HepG2 (cell line): ENCODE data around the gene RIMBP3C. TPM values are rescaled to one million over a fixed set of nuclear protein-coding genes. Genes with fewer than 3 reads are reported as not detected.
"Not testable (repeated sequence)": the region's sequence is repeated elsewhere in the genome, so short reads cannot be mapped to it uniquely, and the experiment has no call there.

Experiments used
- ATAC-seq: fragments of 200-7000 bp; cut with Tn5 transposase; 3 replicates; pipeline ENCODE4 v1.9.1; 2020; ENCODE audit warnings: mild to moderate bottlenecking, moderate library complexity
- BruUV-seq: library from RNA; stranded (reverse); fragments of 400-500 nt; replicated peaks from 2 replicates; lab custom pipeline; 2021; lab: Mats Ljungman, UMichigan
- CTCF ChIA-PET: fragments of 300-600 bp; formaldehyde crosslinking; extraction: SDS; loops from one replicate; lab custom pipeline; 2021; ENCODE audit warnings: low total read pairs, inconsistent platforms, low intra/inter-chr PET ratio; lab: Yijun Ruan, JAX
- POLR2A ChIA-PET: fragments of 350-600 bp; sonication (Branson Sonifier 250); formaldehyde crosslinking; loops from one replicate; lab custom pipeline; 2020; ENCODE audit warnings: antibody characterized with exemption, inconsistent platforms; lab: Yijun Ruan, JAX
- DNase-seq: peaks from one replicate; pipeline ENCODE4 v3.0.0-alpha.2; 2015; ENCODE audit warnings: low spot score
- FAIRE-seq: peaks from 3 replicates; lab custom pipeline; 2011; peaks lifted over from hg19 to GRCh38; lab: Jason Lieb, UNC
- H2AFZ ChIP-seq: one replicate; pipeline ENCODE4 v1.6.1; 2011; ENCODE audit warnings: low read length, inconsistent platforms
- H3K27ac ChIP-seq: fragments of 300-600 bp; 3 replicates; pipeline ENCODE4 v1.8.0; 2011; ENCODE audit warnings: mixed run types, mild to moderate bottlenecking, mixed read lengths, low read length, inconsistent platforms; ENCODE audit not compliant: insufficient read depth; ENCODE audit errors: extremely low read length
- H3K27me3 ChIP-seq, 2 experiments: fragments of 200-600 bp in 1 of 2; 2 replicates in 1 of 2; 3 replicates in 1 of 2; pipeline versions ENCODE4 v1.6.0 to v1.8.0; 2011; ENCODE audit warnings: low read length in 2 of 2, mild to moderate bottlenecking in 2 of 2, moderate library complexity in 2 of 2, inconsistent platforms in 1 of 2; ENCODE audit not compliant: insufficient read depth in 2 of 2, control insufficient read depth in 1 of 2
- H3K36me3 ChIP-seq, 2 experiments: fragments of 200-600 bp in 1 of 2; replicated peaks in 1 of 2; 2 replicates in 1 of 2; 3 replicates in 1 of 2; pipeline versions ENCODE4 v1.5.1 to v1.8.0; 2011; ENCODE audit warnings: low read length in 2 of 2, inconsistent platforms in 1 of 2; ENCODE audit not compliant: insufficient read depth in 2 of 2, control insufficient read depth in 1 of 2
- H3K4me1 ChIP-seq: 2 replicates; pipeline ENCODE4 v1.5.1; 2012; ENCODE audit warnings: low read length, inconsistent platforms; ENCODE audit not compliant: insufficient read depth
- H3K4me2 ChIP-seq: 2 replicates; pipeline ENCODE4 v1.6.0; 2011; ENCODE audit warnings: low read depth, low read length, inconsistent platforms
- H3K4me3 ChIP-seq, 3 experiments: fragments of 200-600 bp in 1 of 3; sonication (generic), shearing (Covaris generic) in 1 of 3; replicated peaks in 1 of 3; 2 replicates each; pipeline ENCODE4 v1.5.1; 2011 to 2016; ENCODE audit warnings: low read length in 3 of 3, inconsistent platforms in 2 of 3, low read depth in 2 of 3, mild to moderate bottlenecking in 2 of 3, control low read depth in 1 of 3, mixed read lengths in 1 of 3; ENCODE audit not compliant: insufficient read depth in 1 of 3
- H3K79me2 ChIP-seq: one replicate; pipeline ENCODE4 v1.6.1; 2011; ENCODE audit warnings: low read length, inconsistent platforms; ENCODE audit not compliant: insufficient read depth
- H3K9ac ChIP-seq: 2 replicates; pipeline ENCODE4 v1.6.0; 2011; ENCODE audit warnings: mild to moderate bottlenecking, low read depth, low read length, inconsistent platforms; ENCODE audit not compliant: insufficient read depth
- H3K9me3 ChIP-seq: 2 replicates; pipeline ENCODE4 v1.5.1; 2012; ENCODE audit warnings: mild to moderate bottlenecking, low read length
- H4K20me1 ChIP-seq: 2 replicates; pipeline ENCODE4 v1.6.0; 2011; ENCODE audit warnings: inconsistent platforms, mild to moderate bottlenecking, low read length, moderate library complexity; ENCODE audit not compliant: insufficient read depth
- WGBS: methylation state at CpG from one replicate; pipeline ENCODE4 v1.1.6; 2017; ENCODE audit warnings: low lambda C conversion rate; 5-methylcytosine and 5-hydroxymethylcytosine counted together
- in situ Hi-C: cut with HindIII; loops from 2 replicates; pipeline ENCODE4 v1.10.0; 2017; ENCODE audit warnings: low pct_unique_long_range_greater_than_20kb; ENCODE audit not compliant: extremely low pct_ligation_motif_present
- intact Hi-C: fragments of 100-400 bp; cut with micrococcal nuclease; formaldehyde crosslinking; loops from one replicate; pipeline ENCODE4 v1.10.0; 2022; ENCODE audit not compliant: unreplicated experiment
- polyA plus RNA-seq, 8 experiments: library from polyadenylated mRNA; depleted of rRNA in 3 of 8; stranded (reverse) in 7 of 8; unstranded in 1 of 8; fragments of >200 nt; fragmentation: Illumina TruSeq in 4 of 8; extraction: Trizol in 4 of 8; gene quantifications; 2 replicates each; pipeline versions ENCODE4 v1.2.1 to v1.2.3, GENCODE V29; 2011 to 2016; ENCODE audit warnings: low read depth in 4 of 8, missing spikeins in 1 of 8, mixed read lengths in 1 of 8; ENCODE audit not compliant: insufficient read depth in 1 of 8
- total RNA-seq, 5 experiments: library from RNA; depleted of rRNA; stranded (reverse); fragments of >200 nt; fragmentation: Illumina TruSeq; extraction: Trizol; gene quantifications; 2 replicates each; pipeline ENCODE4 v1.2.3, GENCODE V29; 2016; ENCODE audit warnings: low read depth in 1 of 5

The RIMBP3C gene
- total and polyA plus RNA-seq, 2 of the 13 experiments (the other 11 are each of a cell fraction or from before 2014, with no cell fraction given): 0.15 TPM; not detected in 1

DNA sequence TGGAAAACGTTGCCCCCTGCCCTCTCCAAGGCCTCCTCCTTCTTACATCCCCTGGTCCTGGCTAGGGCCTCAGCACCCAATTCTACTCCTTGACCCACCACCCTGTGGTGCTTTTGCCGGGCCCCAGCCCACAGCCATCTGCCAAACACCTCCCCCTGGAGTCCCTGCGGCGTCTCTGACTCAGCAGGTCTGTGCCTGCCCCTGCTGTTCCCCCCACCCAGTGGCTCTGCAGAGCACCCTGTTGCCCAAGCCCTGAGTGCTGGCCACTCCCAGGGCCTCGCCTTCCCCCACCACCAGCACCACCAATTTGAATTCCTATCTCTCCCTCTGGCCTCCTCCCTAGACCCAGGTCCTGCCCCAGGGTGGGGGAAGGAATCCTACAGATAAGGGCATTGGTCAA lies 19.7 kb downstream of the RIMBP3C start:
- in situ Hi-C loops, CTCF ChIA-PET, DNase-seq, H3K27ac ChIP-seq, H3K4me2 ChIP-seq, H4K20me1 ChIP-seq, POLR2A ChIA-PET, H3K27me3 ChIP-seq, intact Hi-C loops, H3K9me3 ChIP-seq, H3K9ac ChIP-seq, H2AFZ ChIP-seq, H3K4me3 ChIP-seq, H3K79me2 ChIP-seq, H3K36me3 ChIP-seq, FAIRE-seq, H3K4me1 ChIP-seq, BruUV-seq: not testable (repeated sequence)
- peak; percentile 58 for ATAC-seq
- WGBS: no CpG with 5 or more reads among the region's 5 CpGs

DNA sequence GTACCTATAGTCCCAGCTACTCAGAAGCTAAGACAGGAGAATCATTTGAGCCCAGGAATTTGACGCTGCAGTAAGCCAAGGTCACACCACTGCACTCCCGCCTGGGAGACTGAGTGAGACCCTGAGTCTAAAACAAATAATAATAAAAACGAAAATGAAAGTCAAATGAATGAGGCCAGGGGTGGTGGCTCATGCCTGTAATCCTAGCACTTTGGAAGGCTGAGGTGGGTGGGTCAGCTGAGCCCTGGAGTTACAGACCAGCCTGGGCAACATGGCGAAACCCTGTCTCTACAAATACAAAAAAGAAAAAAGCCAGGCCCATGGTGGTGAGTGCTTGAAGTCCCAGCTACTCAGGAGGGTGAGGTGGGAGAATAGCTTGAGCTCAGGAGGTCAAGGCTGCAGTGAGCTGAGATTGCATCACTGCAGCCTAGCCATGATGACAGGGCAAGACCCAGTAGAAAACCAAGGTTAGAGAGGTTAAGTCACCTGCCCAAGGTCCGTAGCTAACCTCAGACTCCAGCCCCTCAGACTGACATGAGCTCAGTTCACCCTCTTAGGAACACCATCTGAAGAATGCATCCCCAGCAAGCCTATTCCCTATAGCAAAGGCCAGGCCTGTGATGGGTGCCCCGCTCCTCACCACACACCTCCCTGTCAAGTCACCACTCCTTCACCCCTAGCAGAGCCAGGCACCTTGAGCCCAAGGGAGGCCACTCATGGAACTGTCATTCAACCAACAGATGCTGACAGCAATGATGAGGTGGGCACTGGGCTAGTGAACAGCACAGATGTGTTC lies 24.4 kb downstream of the RIMBP3C start:
- in situ Hi-C loops, H4K20me1 ChIP-seq, POLR2A ChIA-PET, H3K36me3 ChIP-seq, H3K27ac ChIP-seq, H3K27me3 ChIP-seq, H3K9ac ChIP-seq, CTCF ChIA-PET, H3K4me2 ChIP-seq, H3K4me1 ChIP-seq, H3K4me3 ChIP-seq, intact Hi-C loops, H3K9me3 ChIP-seq, DNase-seq, H3K79me2 ChIP-seq, FAIRE-seq, BruUV-seq, H2AFZ ChIP-seq: not testable (repeated sequence)
- WGBS: no CpG with 5 or more reads among the region's 6 CpGs
- ATAC-seq: peak; percentile 84

DNA sequence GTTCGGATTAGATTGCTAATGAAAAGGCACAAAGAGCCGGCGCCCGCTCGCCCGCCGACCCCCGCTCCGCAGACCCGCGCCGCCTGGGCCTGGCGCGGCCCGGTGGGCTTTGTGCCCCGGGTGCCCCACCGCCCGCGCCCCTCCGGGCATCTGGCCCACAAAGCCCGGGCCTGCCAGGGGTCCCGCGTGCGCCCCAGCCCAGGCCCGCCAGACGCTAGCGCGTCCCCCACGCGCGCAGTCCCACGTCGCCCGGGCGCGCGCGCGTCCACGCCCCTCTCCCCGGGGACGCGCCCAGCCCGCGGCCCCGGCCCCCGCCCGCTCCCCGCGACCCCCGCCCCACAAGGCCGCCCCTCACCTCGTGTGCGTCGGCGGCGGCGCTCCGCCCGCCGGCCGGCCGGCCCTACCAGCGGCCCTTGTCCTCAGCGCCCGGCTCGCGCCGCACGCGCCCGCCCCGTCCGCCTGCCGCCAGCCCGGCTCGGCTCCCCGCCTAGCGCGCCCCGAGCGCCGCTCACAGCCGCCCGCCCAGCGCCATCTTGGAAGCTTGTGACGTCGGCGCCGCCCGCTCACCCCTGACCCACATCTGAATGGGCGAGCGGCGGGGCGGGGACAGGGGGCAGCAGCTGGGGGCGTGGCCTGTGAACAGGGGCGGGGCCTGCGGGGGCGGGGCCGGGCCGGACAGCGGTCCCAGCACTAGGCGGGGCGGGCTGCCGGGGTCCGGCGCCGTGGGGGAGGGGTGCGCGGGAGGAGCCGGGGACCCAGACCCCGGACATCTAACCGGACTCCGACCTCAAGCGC lies 34.1 kb downstream of the RIMBP3C start:
- intact Hi-C loops, H3K36me3 ChIP-seq, in situ Hi-C loops, FAIRE-seq, CTCF ChIA-PET, H2AFZ ChIP-seq, H3K4me2 ChIP-seq, H3K9me3 ChIP-seq, H3K4me3 ChIP-seq, H3K27me3 ChIP-seq, H3K9ac ChIP-seq, H3K4me1 ChIP-seq, BruUV-seq, DNase-seq, H3K27ac ChIP-seq, POLR2A ChIA-PET, H3K79me2 ChIP-seq, H4K20me1 ChIP-seq: not testable (repeated sequence)
- no CpG with 5 or more reads among the region's 115 CpGs for WGBS
- ATAC-seq: peak; percentile 48

DNA sequence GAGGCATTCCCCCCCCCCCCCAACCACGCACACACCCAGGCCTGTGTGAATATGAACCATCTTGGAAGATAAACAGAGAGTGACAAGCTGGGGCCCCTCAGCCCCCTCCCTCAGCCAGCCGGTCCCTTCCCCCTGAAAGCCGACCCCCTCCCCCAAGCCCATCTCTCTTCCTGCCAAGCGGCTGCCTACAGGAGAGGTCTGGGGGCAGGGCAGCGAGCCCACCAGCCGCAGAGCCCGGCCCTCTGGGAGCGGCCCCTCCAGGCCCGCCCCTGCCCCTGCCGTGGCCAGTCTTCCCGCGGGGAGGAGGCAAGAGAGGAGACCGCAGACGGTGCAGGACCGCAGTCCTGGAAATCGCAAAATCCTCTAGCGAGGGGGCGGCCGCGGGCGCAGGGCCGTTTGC lies 34.7 kb downstream of the RIMBP3C start:
- H2AFZ ChIP-seq, H3K27me3 ChIP-seq, H3K36me3 ChIP-seq, H3K79me2 ChIP-seq, CTCF ChIA-PET, H3K4me2 ChIP-seq, H3K9ac ChIP-seq, intact Hi-C loops, H3K4me3 ChIP-seq, H4K20me1 ChIP-seq, H3K27ac ChIP-seq, POLR2A ChIA-PET, ATAC-seq, FAIRE-seq, BruUV-seq, H3K4me1 ChIP-seq, H3K9me3 ChIP-seq, DNase-seq, in situ Hi-C loops: not testable (repeated sequence)
- no CpG with 5 or more reads among the region's 22 CpGs for WGBS
